HepG2 (cell line): ENCODE data around the gene SHLD1.

ENCODE experiments used
- ELF3 ChIP-seq: IDR thresholded peaks from 2 replicates; pipeline ENCODE4 v1.6.1; 2016; ENCODE audit warnings: missing genetic modification reagents, missing compliant biosample characterization
- EZH2 ChIP-seq: conservative IDR thresholded peaks from 2 replicates; pipeline ENCODE4 v1.6.1; 2012; ENCODE audit warnings: mild to moderate bottlenecking, low read depth, low read length, moderate library complexity
- POLR2A ChIP-seq, 2 experiments: IDR thresholded peaks; 2 replicates each; pipeline ENCODE4 v1.6.1; 2011; ENCODE audit warnings: low read depth in 2 of 2, low read length in 2 of 2, mild to moderate bottlenecking in 1 of 2, moderate library complexity in 1 of 2; ENCODE audit not compliant: insufficient read depth in 1 of 2
- ZFX ChIP-seq: sonication (generic); formaldehyde crosslinking; IDR thresholded peaks from 2 replicates; pipeline ENCODE4 v1.4.0; 2020; ENCODE audit warnings: mild to moderate bottlenecking, low read depth, missing genetic modification reagents, moderate library complexity

DNA sequence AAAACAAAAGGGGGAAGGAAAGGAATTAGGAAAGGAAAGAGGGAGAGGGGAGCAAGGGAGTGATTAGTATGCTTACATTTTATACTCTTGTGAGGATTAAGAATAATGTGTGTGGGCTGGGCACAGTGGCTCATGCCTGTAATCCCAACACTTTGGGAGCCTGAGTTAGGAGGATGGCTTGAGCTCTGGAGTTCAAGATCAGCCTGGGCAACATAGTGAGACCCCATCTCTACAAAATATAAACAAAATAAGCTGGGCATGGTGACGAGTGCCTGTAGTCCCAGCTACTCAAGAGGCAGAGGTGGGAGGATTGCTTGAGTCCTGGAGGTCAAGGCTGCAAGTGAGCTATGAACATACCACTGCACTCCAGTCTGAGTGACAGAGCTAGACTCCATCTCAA, 47.0 kb downstream of the SHLD1 start:
- no peak for TF ChIP-seq ZFX (CRISPR knock-in tag)
- TF ChIP-seq EZH2 = no peak
- no peak for TF ChIP-seq POLR2A (IDR thresholded peaks at IDR 0.05; ENCODE audit: insufficient read depth in 1 of 2, low read depth in 2 of 2, low read length in 2 of 2)
- TF ChIP-seq ELF3 = no peak
